ENCODE results near the gene REC114. TPM values are rescaled to one million over a fixed set of nuclear protein-coding genes. Genes with fewer than 3 reads are reported as not detected.

REC114 gene
- total RNA-seq, 1 experiment from 2014 or later: not detected

- intact Hi-C loops (cut with micrococcal nuclease): no loop called here
- no peak for ATAC-seq
- Histone ChIP-seq H3K79me2 (ENCODE audit: insufficient read depth, low read length) (no peaks in the 10 kb centered on the region), H3K4me3 (replicated peaks in 1 of 2; ENCODE audit: low read depth in 1 of 2, low read length in 2 of 2) (no peak overlapping the region), H3K36me3 (ENCODE audit: control insufficient read depth in 1 of 2, insufficient read depth in 2 of 2, low read length in 2 of 2) (no peaks in the 10 kb centered on the region), H4K20me1 (ENCODE audit: insufficient read depth) (no peaks in the 10 kb centered on the region), H2AFZ (ENCODE audit: low read depth, low read length, poor library complexity, severe bottlenecking) (no peak overlapping the region), H3K9me3 (ENCODE audit: control insufficient read depth in 1 of 2, insufficient read depth in 1 of 2, low read depth in 1 of 2, low read length in 2 of 2) (no peaks in the 10 kb centered on the region), H3K9me2 (ENCODE audit: insufficient read depth) (no peaks in the 10 kb centered on the region), H3K9ac (ENCODE audit: low read length) (no peak overlapping the region), H3K4me1 (ENCODE audit: control insufficient read depth in 1 of 2, insufficient read depth in 2 of 2, low read length in 2 of 2) (no peaks in the 10 kb centered on the region), H3K27ac (ENCODE audit: low read depth, low read length) (no peak overlapping the region), H3K4me2 (ENCODE audit: low read length) (no peak overlapping the region), H3K27me3 (ENCODE audit: insufficient read depth, low read length) (no peaks in the 10 kb centered on the region)
- no TSS peak for BruUV-seq (replicated peaks)
- ChIA-PET RAD21 (ENCODE audit: low non-redundant PET in 1 of 2, low total read pairs in 2 of 2, uncharacterized antibody in 2 of 2, unreplicated experiment in 2 of 2) (no interaction called here), CTCF (interaction anchor here (1.5 kb wide), 1 partner anchor 33 kb away, joined by 3 read pairs; no protein-coding TSS in a partner anchor), POLR2A (no interaction called here)
- no peak for TF ChIP-seq EZH2 (IDR thresholded peaks at IDR 0.05)
- no peak for TF ChIP-seq ZFX (IDR thresholded peaks at IDR 0.05)
- no peak for TF ChIP-seq CBX3 (IDR thresholded peaks at IDR 0.05; ENCODE audit: low read depth)
- TF ChIP-seq SRF (IDR thresholded peaks at IDR 0.05; ENCODE audit: low read depth): no peak
- no peak for TF ChIP-seq ATF3 (IDR thresholded peaks at IDR 0.05)
- no peak for TF ChIP-seq YY1 (IDR thresholded peaks at IDR 0.05; ENCODE audit: extremely low read depth, insufficient replicate concordance, low read depth, low read length)
- no peak for TF ChIP-seq POLR2A (IDR thresholded peaks at IDR 0.05; ENCODE audit: borderline replicate concordance, extremely low read depth, insufficient read depth, insufficient read length)
- TF ChIP-seq JUND (IDR thresholded peaks at IDR 0.05): no peak
- no peak for DNase-seq (ENCODE audit: low read depth, low spot score)
Observed at GRCh38 chr15:73527598-73527997, 84.6 kb downstream of the REC114 start.

GRCh38 chr15:73530649-73531048 is 87.7 kb downstream of the REC114 start:
- CTCF ChIA-PET: interaction anchor here (1.6 kb wide), 1 partner anchor 30 kb away, joined by 4 read pairs; no protein-coding TSS in a partner anchor
- TF ChIP-seq CTCF (IDR thresholded peaks at IDR 0.05 in 2 of 3, conservative IDR thresholded peaks at IDR 0.05 in 1 of 3; ENCODE audit: borderline replicate concordance in 1 of 3, insufficient read depth in 1 of 3, low read depth in 2 of 3, low read length in 2 of 3) (no peak), MAX (IDR thresholded peaks at IDR 0.05) (no peak), ATF3 (IDR thresholded peaks at IDR 0.05) (no peak), CEBPB (IDR thresholded peaks at IDR 0.05; ENCODE audit: low read depth) (no peak), JUND (IDR thresholded peaks at IDR 0.05) (no peak), REST (IDR thresholded peaks at IDR 0.05; ENCODE audit: low read depth) (no peak), ZFX (IDR thresholded peaks at IDR 0.05) (no peak), SP1 (IDR thresholded peaks at IDR 0.05; ENCODE audit: low read depth) (no peak), YY1 (IDR thresholded peaks at IDR 0.05; ENCODE audit: extremely low read depth, insufficient replicate concordance, low read depth, low read length) (no peak), EGR1 (IDR thresholded peaks at IDR 0.05; ENCODE audit: low read depth) (no peak), CBX3 (IDR thresholded peaks at IDR 0.05; ENCODE audit: low read depth) (no peak), RAD21 (IDR thresholded peaks at IDR 0.05; ENCODE audit: low read depth) (no peak), SIN3A (IDR thresholded peaks at IDR 0.05; ENCODE audit: low read depth) (no peak)

More at GRCh38 chr15:73530649-73531048, 87.7 kb downstream of the REC114 start:
- no peaks in the 10 kb centered on the region for H3K36me3 ChIP-seq (ENCODE audit: control insufficient read depth in 1 of 2, insufficient read depth in 2 of 2, low read length in 2 of 2)
- no peak for DNase-seq (ENCODE audit: low read depth, low spot score)
- H3K9me3 ChIP-seq (ENCODE audit: control insufficient read depth in 1 of 2, insufficient read depth in 1 of 2, low read depth in 1 of 2, low read length in 2 of 2): no peaks in the 10 kb centered on the region
- ATAC-seq: no peak
- H2AFZ ChIP-seq (ENCODE audit: low read depth, low read length, poor library complexity, severe bottlenecking): no peak overlapping the region
- POLR2A ChIA-PET: no interaction called here
- no peaks in the 10 kb centered on the region for H3K79me2 ChIP-seq (ENCODE audit: insufficient read depth, low read length)
- no peak overlapping the region for H3K4me3 ChIP-seq (replicated peaks in 1 of 2; ENCODE audit: low read depth in 1 of 2, low read length in 2 of 2)
- no peaks in the 10 kb centered on the region for H3K9me2 ChIP-seq (ENCODE audit: insufficient read depth)
- H3K4me1 ChIP-seq (ENCODE audit: control insufficient read depth in 1 of 2, insufficient read depth in 2 of 2, low read length in 2 of 2): no peaks in the 10 kb centered on the region
- no peak overlapping the region for H3K27ac ChIP-seq (ENCODE audit: low read depth, low read length)
- no peaks in the 10 kb centered on the region for H3K27me3 ChIP-seq (ENCODE audit: insufficient read depth, low read length)
- no peaks in the 10 kb centered on the region for H4K20me1 ChIP-seq (ENCODE audit: insufficient read depth)
- intact Hi-C loops (cut with micrococcal nuclease): no loop called here
- RAD21 ChIA-PET (ENCODE audit: low non-redundant PET in 1 of 2, low total read pairs in 2 of 2, uncharacterized antibody in 2 of 2, unreplicated experiment in 2 of 2): no interaction called here
- H3K9ac ChIP-seq (ENCODE audit: low read length): no peak overlapping the region
- no peak overlapping the region for H3K4me2 ChIP-seq (ENCODE audit: low read length)
- no TSS peak for BruUV-seq (replicated peaks)
